HepG2 (cell line): ENCODE data around the gene NLRX1. TPM values are rescaled to one million over a fixed set of nuclear protein-coding genes. Genes with fewer than 3 reads are reported as not detected.

Experiments used
- ATAC-seq: fragments of 200-7000 bp; cut with Tn5 transposase; 3 replicates; pipeline ENCODE4 v1.9.1; 2020; ENCODE audit warnings: mild to moderate bottlenecking, moderate library complexity
- BruUV-seq: library from RNA; stranded (reverse); fragments of 400-500 nt; replicated peaks from 2 replicates; lab custom pipeline; 2021; lab: Mats Ljungman, UMichigan
- CTCF ChIA-PET: fragments of 300-600 bp; formaldehyde crosslinking; extraction: SDS; loops from one replicate; lab custom pipeline; 2021; ENCODE audit warnings: low total read pairs, inconsistent platforms, low intra/inter-chr PET ratio; lab: Yijun Ruan, JAX
- POLR2A ChIA-PET: fragments of 350-600 bp; sonication (Branson Sonifier 250); formaldehyde crosslinking; loops from one replicate; lab custom pipeline; 2020; ENCODE audit warnings: antibody characterized with exemption, inconsistent platforms; lab: Yijun Ruan, JAX
- DNase-seq: peaks from one replicate; pipeline ENCODE4 v3.0.0-alpha.2; 2015; ENCODE audit warnings: low spot score
- FAIRE-seq: peaks from 3 replicates; lab custom pipeline; 2011; peaks lifted over from hg19 to GRCh38; lab: Jason Lieb, UNC
- H2AFZ ChIP-seq: one replicate; pipeline ENCODE4 v1.6.1; 2011; ENCODE audit warnings: low read length, inconsistent platforms
- H3K27ac ChIP-seq: fragments of 300-600 bp; 3 replicates; pipeline ENCODE4 v1.8.0; 2011; ENCODE audit warnings: mixed run types, mild to moderate bottlenecking, mixed read lengths, low read length, inconsistent platforms; ENCODE audit not compliant: insufficient read depth; ENCODE audit errors: extremely low read length
- H3K27me3 ChIP-seq, 2 experiments: fragments of 200-600 bp in 1 of 2; 2 replicates in 1 of 2; 3 replicates in 1 of 2; pipeline versions ENCODE4 v1.6.0 to v1.8.0; 2011; ENCODE audit warnings: low read length in 2 of 2, mild to moderate bottlenecking in 2 of 2, moderate library complexity in 2 of 2, inconsistent platforms in 1 of 2; ENCODE audit not compliant: insufficient read depth in 2 of 2, control insufficient read depth in 1 of 2
- H3K36me3 ChIP-seq, 2 experiments: fragments of 200-600 bp in 1 of 2; replicated peaks in 1 of 2; 2 replicates in 1 of 2; 3 replicates in 1 of 2; pipeline versions ENCODE4 v1.5.1 to v1.8.0; 2011; ENCODE audit warnings: low read length in 2 of 2, inconsistent platforms in 1 of 2; ENCODE audit not compliant: insufficient read depth in 2 of 2, control insufficient read depth in 1 of 2
- H3K4me1 ChIP-seq: 2 replicates; pipeline ENCODE4 v1.5.1; 2012; ENCODE audit warnings: low read length, inconsistent platforms; ENCODE audit not compliant: insufficient read depth
- H3K4me2 ChIP-seq: 2 replicates; pipeline ENCODE4 v1.6.0; 2011; ENCODE audit warnings: low read depth, low read length, inconsistent platforms
- H3K4me3 ChIP-seq, 3 experiments: fragments of 200-600 bp in 1 of 3; sonication (generic), shearing (Covaris generic) in 1 of 3; replicated peaks in 1 of 3; 2 replicates each; pipeline ENCODE4 v1.5.1; 2011 to 2016; ENCODE audit warnings: low read length in 3 of 3, inconsistent platforms in 2 of 3, low read depth in 2 of 3, mild to moderate bottlenecking in 2 of 3, control low read depth in 1 of 3, mixed read lengths in 1 of 3; ENCODE audit not compliant: insufficient read depth in 1 of 3
- H3K79me2 ChIP-seq: one replicate; pipeline ENCODE4 v1.6.1; 2011; ENCODE audit warnings: low read length, inconsistent platforms; ENCODE audit not compliant: insufficient read depth
- H3K9ac ChIP-seq: 2 replicates; pipeline ENCODE4 v1.6.0; 2011; ENCODE audit warnings: mild to moderate bottlenecking, low read depth, low read length, inconsistent platforms; ENCODE audit not compliant: insufficient read depth
- H3K9me3 ChIP-seq: 2 replicates; pipeline ENCODE4 v1.5.1; 2012; ENCODE audit warnings: mild to moderate bottlenecking, low read length
- H4K20me1 ChIP-seq: 2 replicates; pipeline ENCODE4 v1.6.0; 2011; ENCODE audit warnings: inconsistent platforms, mild to moderate bottlenecking, low read length, moderate library complexity; ENCODE audit not compliant: insufficient read depth
- AGO2 ChIP-seq: fragments of 200-400 bp; formaldehyde crosslinking; optimal IDR thresholded peaks from 2 replicates; pipeline ENCODE3; 2017; ENCODE audit warnings: mild to moderate bottlenecking, low read depth, low read length, moderate library complexity
- AKAP8 ChIP-seq: sonication (generic); formaldehyde crosslinking; IDR thresholded peaks from 2 replicates; pipeline ENCODE4 v1.5.1; 2020; ENCODE audit warnings: mild to moderate bottlenecking, missing genetic modification reagents
- BORCS8-MEF2B ChIP-seq: sonication (generic); formaldehyde crosslinking; IDR thresholded peaks from 2 replicates; pipeline ENCODE4 v1.8.0; 2022; ENCODE audit warnings: mild to moderate bottlenecking, missing genetic modification reagents
- GZF1 ChIP-seq: sonication (generic); formaldehyde crosslinking; IDR thresholded peaks from 2 replicates; pipeline ENCODE4 v1.5.1; 2020; ENCODE audit warnings: mild to moderate bottlenecking, missing genetic modification reagents
- TCF7L2 ChIP-seq: IDR thresholded peaks from 2 replicates; pipeline ENCODE4 v1.6.1; 2011; ENCODE audit warnings: mild to moderate bottlenecking, low read depth, low read length, moderate library complexity
- ZFP1 ChIP-seq: IDR thresholded peaks from 2 replicates; pipeline ENCODE4 v1.6.1; 2016
- ZNF253 ChIP-seq: sonication (generic); formaldehyde crosslinking; IDR thresholded peaks from 2 replicates; pipeline ENCODE4 v1.8.0; 2022; ENCODE audit warnings: mild to moderate bottlenecking, missing genetic modification reagents, borderline replicate concordance
- ZNF749 ChIP-seq: sonication (generic); formaldehyde crosslinking; IDR thresholded peaks from 2 replicates; pipeline ENCODE4 v1.8.0; 2022; ENCODE audit warnings: mild to moderate bottlenecking, missing genetic modification reagents, moderate library complexity, borderline replicate concordance
- WGBS: methylation state at CpG from one replicate; pipeline ENCODE4 v1.1.6; 2017; ENCODE audit warnings: low lambda C conversion rate; 5-methylcytosine and 5-hydroxymethylcytosine counted together
- in situ Hi-C: cut with HindIII; loops from 2 replicates; pipeline ENCODE4 v1.10.0; 2017; ENCODE audit warnings: low pct_unique_long_range_greater_than_20kb; ENCODE audit not compliant: extremely low pct_ligation_motif_present
- intact Hi-C: fragments of 100-400 bp; cut with micrococcal nuclease; formaldehyde crosslinking; loops from one replicate; pipeline ENCODE4 v1.10.0; 2022; ENCODE audit not compliant: unreplicated experiment
- polyA plus RNA-seq, 8 experiments: library from polyadenylated mRNA; depleted of rRNA in 3 of 8; stranded (reverse) in 7 of 8; unstranded in 1 of 8; fragments of >200 nt; fragmentation: Illumina TruSeq in 4 of 8; extraction: Trizol in 4 of 8; gene quantifications; 2 replicates each; pipeline versions ENCODE4 v1.2.1 to v1.2.3, GENCODE V29; 2011 to 2016; ENCODE audit warnings: low read depth in 4 of 8, missing spikeins in 1 of 8, mixed read lengths in 1 of 8; ENCODE audit not compliant: insufficient read depth in 1 of 8
- total RNA-seq, 5 experiments: library from RNA; depleted of rRNA; stranded (reverse); fragments of >200 nt; fragmentation: Illumina TruSeq; extraction: Trizol; gene quantifications; 2 replicates each; pipeline ENCODE4 v1.2.3, GENCODE V29; 2016; ENCODE audit warnings: low read depth in 1 of 5
- TF ChIP-seq, protein P1 (sequence below): sonication (generic); formaldehyde crosslinking; IDR thresholded peaks from 2 replicates; pipeline ENCODE4 v1.5.1; 2020; ENCODE audit warnings: mild to moderate bottlenecking, missing genetic modification reagents, borderline replicate concordance

Gene NLRX1
- total and polyA plus RNA-seq, 2 of the 13 experiments (the other 11 are each of a cell fraction or from before 2014, with no cell fraction given): 8.7 to 11.0 TPM

- no peak for TF ChIP-seq ZNF749 (CRISPR knock-in tag)
- TF ChIP-seq, protein P1, sequence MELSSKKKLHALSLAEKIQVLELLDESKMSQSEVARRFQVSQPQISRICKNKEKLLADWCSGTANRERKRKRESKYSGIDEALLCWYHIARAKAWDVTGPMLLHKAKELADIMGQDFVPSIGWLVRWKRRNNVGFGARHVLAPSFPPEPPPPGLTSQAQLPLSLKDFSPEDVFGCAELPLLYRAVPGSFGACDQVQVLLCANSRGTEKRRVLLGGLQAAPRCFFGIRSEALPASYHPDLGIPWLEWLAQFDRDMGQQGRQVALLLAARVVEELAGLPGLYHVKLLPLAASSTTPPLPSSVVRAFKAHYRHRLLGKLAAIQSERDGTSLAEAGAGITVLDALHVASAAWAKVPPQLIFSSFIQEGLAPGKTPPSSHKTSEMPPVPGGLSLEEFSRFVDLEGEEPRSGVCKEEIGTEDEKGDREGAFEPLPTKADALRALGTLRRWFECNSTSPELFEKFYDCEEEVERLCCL (CRISPR knock-in tag): no peak
- TF ChIP-seq TCF7L2: no peak
- TF ChIP-seq GZF1 (CRISPR knock-in tag): no peak
- no peak for TF ChIP-seq AKAP8 (CRISPR knock-in tag)
These were observed 4.0 kb downstream of the NLRX1 start (continued) for GRCh38 chr11:119172513-119172912.

- ChIA-PET CTCF (no interaction called here), POLR2A (no interaction called here)
- Histone ChIP-seq H2AFZ (no peak overlapping the region), H3K27me3 (no peaks in the 10 kb centered on the region; a peak in 1 of 5 replicates), H3K36me3 (peaks cover 3 to 10% of the 10 kb centered on the region in 2 experiments; a peak in 3 of 5 replicates), H3K9ac (no peak overlapping the region), H3K4me3 (no peak overlapping the region), H3K4me1 (peaks cover 12% of the 10 kb centered on the region), H3K4me2 (no peak overlapping the region), H3K9me3 (no peaks in the 10 kb centered on the region), H3K27ac (no peak overlapping the region), H4K20me1 (no peaks in the 10 kb centered on the region), H3K79me2 (no peaks in the 10 kb centered on the region)
- no TSS peak for BruUV-seq
- WGBS: 95% methylated on average over 13 of the region's 21 CpGs
- ATAC-seq: no peak
- FAIRE-seq: no peak
- DNase-seq: no peak
- in situ Hi-C loops (no loop called here), intact Hi-C loops (no loop called here)
- TF ChIP-seq ZNF253 (CRISPR knock-in tag) (no peak), ZFP1 (CRISPR knock-in tag) (no peak), AGO2 (peak; percentile 63), BORCS8-MEF2B (CRISPR knock-in tag) (no peak)
These were observed 4.9 kb downstream of the NLRX1 start for GRCh38 chr11:119173453-119173852.
